SHP77 (cell line): ENCODE data around the gene PLXNB1.
A peak's percentile ranks its signal among the peaks of the same experiment; 100 is the strongest.

Experiments
- DNase-seq, 2 experiments: peaks; one replicate each; lab custom pipeline; 2025; lab: John Stamatoyannopoulos, UW

PLXNB1 gene

GRCh38 chr3:48370333-48370713, 59.6 kb downstream of the PLXNB1 start:
- DNase-seq, result no peak

DNA sequence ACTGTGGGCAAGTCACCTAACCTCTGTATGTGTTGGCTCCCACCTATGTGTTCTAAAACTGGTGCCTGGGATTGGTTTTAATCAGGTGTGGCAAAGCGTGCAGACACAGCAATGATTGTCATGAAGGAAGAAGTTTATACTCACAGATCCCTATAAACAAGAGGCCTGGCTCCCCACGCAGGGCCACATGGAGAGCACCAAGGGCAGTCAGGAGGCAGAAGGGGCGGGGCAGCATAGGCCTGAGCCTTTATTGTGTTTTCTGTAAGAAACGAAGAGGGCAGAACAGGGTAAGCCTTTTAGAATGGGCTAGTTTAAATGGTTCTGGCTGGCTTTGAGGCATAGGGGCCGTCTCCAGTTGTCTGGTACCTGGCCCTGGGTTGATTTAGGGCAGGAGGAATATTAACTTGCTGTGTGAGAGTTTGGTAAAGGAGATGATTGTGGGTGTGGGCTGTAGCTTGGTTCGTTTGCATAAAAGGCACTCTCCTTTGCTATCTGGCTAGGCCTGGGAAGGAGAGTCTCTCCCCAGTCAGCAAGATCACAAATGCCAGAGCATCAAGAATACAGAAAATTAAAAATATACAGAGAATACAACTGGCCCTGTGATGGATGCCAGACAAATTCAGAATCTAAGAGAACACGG, 60.1 kb downstream of the PLXNB1 start:
- no peak for DNase-seq

DNA sequence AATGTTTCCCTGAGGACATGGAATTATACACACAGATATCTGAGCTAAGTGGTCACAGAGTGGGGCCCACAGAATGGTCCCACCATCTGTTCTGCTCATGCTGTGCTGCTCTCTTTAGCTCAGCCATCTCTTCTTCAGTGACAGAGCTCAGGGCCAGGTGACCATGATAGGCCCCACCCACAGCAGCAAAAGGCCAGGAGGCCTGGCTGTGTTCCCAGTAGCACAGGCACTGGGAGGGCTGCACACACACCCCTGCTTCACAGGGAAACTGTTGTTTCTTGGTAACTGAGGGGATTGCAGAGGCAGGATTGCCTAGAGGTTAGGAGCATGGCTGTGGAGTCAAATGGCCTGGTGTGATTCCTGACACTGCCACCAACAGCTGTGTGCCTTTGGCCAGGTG, 62.7 kb downstream of the PLXNB1 start:
- DNase-seq, result peak in 1 of 2 experiments; percentile 35

- DNase-seq, result no peak
Measured at GRCh38 chr3:48364840-48365239, 65.0 kb downstream of the PLXNB1 start.

DNA sequence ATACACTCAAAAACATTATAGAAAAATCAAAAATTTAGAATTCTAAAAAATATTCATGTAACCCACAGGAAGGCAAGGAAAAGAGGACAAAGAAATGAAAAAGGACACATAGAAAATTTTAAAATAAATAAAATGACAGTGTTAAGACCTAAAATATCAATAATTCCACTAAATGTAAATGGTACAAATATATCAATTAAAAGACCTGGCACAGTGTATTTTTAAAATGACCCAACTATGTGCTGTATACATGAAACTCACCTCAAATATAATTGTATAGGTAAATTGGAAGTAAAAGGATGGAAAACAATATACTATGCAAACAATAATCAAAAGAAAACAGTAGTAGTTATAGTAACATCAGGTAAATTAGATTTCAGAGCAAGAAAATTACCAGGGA, 68.0 kb downstream of the PLXNB1 start:
- no peak for DNase-seq

- DNase-seq, result no peak
Measured at GRCh38 chr3:48356419-48356818, 73.5 kb downstream of the PLXNB1 start.

- DNase-seq, result no peak
Measured at GRCh38 chr3:48353987-48354386, 75.9 kb downstream of the PLXNB1 start.
